ENCODE measurements around the gene ADGRF1.
"Not testable (repeated sequence)": the region's sequence is repeated elsewhere in the genome, so short reads cannot be mapped to it uniquely, and the experiment has no call there.

The ADGRF1 gene

GRCh38 chr6:47042275-47042791 is at the start of gene ADGRF1:
Gene ADGRF1, minus strand, starts transcription at chr6:47042332. Its CDS starts 13,271 bp downstream, at chr6:47029061.
- FAIRE-seq, result no peak
- DNase-seq (ENCODE audit: low spot score), result no peak

GRCh38 chr6:47090881-47091280 is 48.7 kb upstream of the ADGRF1 start:
- FAIRE-seq (no peak), DNase-seq (ENCODE audit: low spot score) (no peak)

- not testable (repeated sequence) for FAIRE-seq
Measured at GRCh38 chr6:47089473-47089872, 47.3 kb upstream of the ADGRF1 start.

GRCh38 chr6:47086051-47086770 is 44.1 kb upstream of the ADGRF1 start:
- DNase-seq (ENCODE audit: low spot score), result no peak
- FAIRE-seq, result no peak

More at GRCh38 chr6:47089473-47089872, 47.3 kb upstream of the ADGRF1 start:
- DNase-seq (ENCODE audit: low spot score), result not testable (repeated sequence)

GRCh38 chr6:47084610-47085009 is 42.5 kb upstream of the ADGRF1 start:
- FAIRE-seq, result no peak
- DNase-seq (ENCODE audit: low spot score), result no peak

- FAIRE-seq (no peak), DNase-seq (ENCODE audit: low spot score) (no peak)
Measured at GRCh38 chr6:47083586-47084047, 41.5 kb upstream of the ADGRF1 start.

GRCh38 chr6:47080083-47080596 is 38.0 kb upstream of the ADGRF1 start:
- no peak for FAIRE-seq

GRCh38 chr6:47079638-47080037 is 37.5 kb upstream of the ADGRF1 start:
- DNase-seq (ENCODE audit: low spot score) (no peak), FAIRE-seq (no peak)

More at GRCh38 chr6:47080083-47080596, 38.0 kb upstream of the ADGRF1 start:
- no peak for DNase-seq (ENCODE audit: low spot score)

GRCh38 chr6:47078991-47079390 is 36.9 kb upstream of the ADGRF1 start:
- DNase-seq (ENCODE audit: low spot score), result no peak
- FAIRE-seq, result no peak

- DNase-seq (ENCODE audit: low spot score) (no peak), FAIRE-seq (no peak)
Measured at GRCh38 chr6:47076422-47077344, 34.6 kb upstream of the ADGRF1 start.

GRCh38 chr6:47075741-47076421 is 33.7 kb upstream of the ADGRF1 start:
- FAIRE-seq, result no peak
- DNase-seq (ENCODE audit: low spot score), result no peak

- FAIRE-seq (no peak), DNase-seq (ENCODE audit: low spot score) (no peak)
Measured at GRCh38 chr6:47075168-47075567, 33.0 kb upstream of the ADGRF1 start.

- no peak for DNase-seq (ENCODE audit: low spot score)
- no peak for FAIRE-seq
Measured at GRCh38 chr6:47073125-47074110, 31.3 kb upstream of the ADGRF1 start.

GRCh38 chr6:47072667-47073066 is 30.5 kb upstream of the ADGRF1 start:
- FAIRE-seq (no peak), DNase-seq (ENCODE audit: low spot score) (no peak)

- FAIRE-seq, result no peak
Measured at GRCh38 chr6:47071681-47072080, 29.5 kb upstream of the ADGRF1 start.

GRCh38 chr6:47070461-47070860 is 28.3 kb upstream of the ADGRF1 start:
- FAIRE-seq, result no peak
- no peak for DNase-seq (ENCODE audit: low spot score)

More at GRCh38 chr6:47071681-47072080, 29.5 kb upstream of the ADGRF1 start:
- DNase-seq (ENCODE audit: low spot score), result no peak

- FAIRE-seq (no peak), DNase-seq (ENCODE audit: low spot score) (no peak)
Measured at GRCh38 chr6:47069156-47069555, 27.0 kb upstream of the ADGRF1 start.

GRCh38 chr6:47066418-47066817 is 24.3 kb upstream of the ADGRF1 start:
- no peak for DNase-seq (ENCODE audit: low spot score)
- FAIRE-seq, result no peak

GRCh38 chr6:47064274-47064673 is 22.1 kb upstream of the ADGRF1 start:
- DNase-seq (ENCODE audit: low spot score) (no peak), FAIRE-seq (no peak)

GRCh38 chr6:47062346-47062745 is 20.2 kb upstream of the ADGRF1 start:
- DNase-seq (ENCODE audit: low spot score), result no peak
- FAIRE-seq, result no peak
